Measurements from ENCODE around the gene PLCG2.
"Not testable (repeated sequence)": the region's sequence is repeated elsewhere in the genome, so short reads cannot be mapped to it uniquely, and the experiment has no call there.

PLCG2 gene

DNA sequence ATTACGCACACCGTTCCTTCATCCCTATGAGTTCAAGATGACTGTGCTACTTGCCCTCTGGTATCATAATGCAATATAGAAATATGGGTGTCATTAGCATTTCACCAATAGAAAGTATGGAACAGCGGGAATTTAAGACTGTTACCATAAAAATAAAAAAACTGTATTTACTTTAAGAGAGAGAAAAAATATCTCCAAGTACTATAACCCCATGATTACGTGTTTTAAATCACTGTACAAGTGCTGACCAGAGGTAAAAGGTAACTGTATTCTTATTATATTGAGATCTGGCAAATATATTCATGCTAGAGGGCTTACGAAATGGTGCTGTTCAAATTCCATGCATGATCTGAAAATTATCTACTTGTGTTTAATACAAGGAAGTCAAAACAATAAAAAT, 226.9 kb downstream of the PLCG2 start:
- Histone ChIP-seq H3K27me3 (ENCODE audit: insufficient read depth, low read length, poor library complexity) (no peaks in the 10 kb centered on the region), H3K9me3 (ENCODE audit: insufficient read depth, low read length, severe bottlenecking) (peaks cover 13% of the 10 kb centered on the region), H3K4me2 (ENCODE audit: insufficient read depth, low read length) (no peak overlapping the region), H3K36me3 (ENCODE audit: insufficient read depth, low read length) (no peaks in the 10 kb centered on the region), H2AFZ (ENCODE audit: low read depth, low read length) (no peak overlapping the region), H3K79me2 (ENCODE audit: insufficient read depth, low read length) (no peaks in the 10 kb centered on the region), H3K4me1 (ENCODE audit: insufficient read depth, low read length) (no peaks in the 10 kb centered on the region), H3K27ac (ENCODE audit: low read length) (no peak overlapping the region), H3K4me3 (ENCODE audit: low read depth in 1 of 2, low read length in 2 of 2) (no peak overlapping the region), H3K9ac (ENCODE audit: low read depth, low read length) (no peak overlapping the region), H4K20me1 (ENCODE audit: insufficient read depth, low read length) (no peaks in the 10 kb centered on the region)
- ATAC-seq (ENCODE audit: insufficient read depth, low read depth), result no peak
- no peak for DNase-seq
- no peak for TF ChIP-seq EZH2 (IDR thresholded peaks at IDR 0.05; ENCODE audit: borderline replicate concordance, low read depth, low read length, severe bottlenecking)
- TF ChIP-seq CTCF (IDR thresholded peaks at IDR 0.05; ENCODE audit: borderline replicate concordance, extremely low read depth, low read length, poor library complexity, severe bottlenecking), result no peak

DNA sequence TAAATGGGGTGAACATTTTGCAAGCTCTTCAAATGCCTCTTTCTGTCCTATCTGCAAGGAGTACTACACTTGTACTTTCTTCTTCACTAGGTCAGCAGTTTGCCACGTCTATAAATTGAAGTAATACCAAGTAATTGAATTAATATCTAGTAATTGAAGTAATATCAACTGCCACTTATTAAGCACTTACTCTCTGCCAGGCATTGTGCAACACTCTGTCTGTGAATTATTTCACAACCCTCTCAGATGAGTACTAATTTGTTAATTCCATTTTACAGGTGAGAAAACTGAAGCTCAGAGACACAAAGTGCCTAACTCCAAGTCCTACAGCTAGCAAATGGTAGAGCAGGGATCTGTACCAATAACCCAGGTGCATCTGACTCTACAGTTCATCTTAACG, 228.1 kb downstream of the PLCG2 start:
- H3K4me3 ChIP-seq (ENCODE audit: low read depth in 1 of 2, low read length in 2 of 2), result no peak overlapping the region
- H3K79me2 ChIP-seq (ENCODE audit: insufficient read depth, low read length), result no peaks in the 10 kb centered on the region
- DNase-seq (no peak), ATAC-seq (ENCODE audit: insufficient read depth, low read depth) (no peak)
- no peak overlapping the region for H2AFZ ChIP-seq (ENCODE audit: low read depth, low read length)
- H3K4me2 ChIP-seq (ENCODE audit: insufficient read depth, low read length), result no peak overlapping the region
- no peaks in the 10 kb centered on the region for H3K27me3 ChIP-seq (ENCODE audit: insufficient read depth, low read length, poor library complexity)
- H3K9me3 ChIP-seq (ENCODE audit: insufficient read depth, low read length, severe bottlenecking), result peaks cover 13% of the 10 kb centered on the region
- TF ChIP-seq EZH2 (IDR thresholded peaks at IDR 0.05; ENCODE audit: borderline replicate concordance, low read depth, low read length, severe bottlenecking) (no peak), CTCF (IDR thresholded peaks at IDR 0.05; ENCODE audit: borderline replicate concordance, extremely low read depth, low read length, poor library complexity, severe bottlenecking) (no peak)
- H3K36me3 ChIP-seq (ENCODE audit: insufficient read depth, low read length), result no peaks in the 10 kb centered on the region
- no peak overlapping the region for H3K27ac ChIP-seq (ENCODE audit: low read length)
- no peaks in the 10 kb centered on the region for H3K4me1 ChIP-seq (ENCODE audit: insufficient read depth, low read length)
- H4K20me1 ChIP-seq (ENCODE audit: insufficient read depth, low read length), result no peaks in the 10 kb centered on the region
- H3K9ac ChIP-seq (ENCODE audit: low read depth, low read length), result no peak overlapping the region

DNA sequence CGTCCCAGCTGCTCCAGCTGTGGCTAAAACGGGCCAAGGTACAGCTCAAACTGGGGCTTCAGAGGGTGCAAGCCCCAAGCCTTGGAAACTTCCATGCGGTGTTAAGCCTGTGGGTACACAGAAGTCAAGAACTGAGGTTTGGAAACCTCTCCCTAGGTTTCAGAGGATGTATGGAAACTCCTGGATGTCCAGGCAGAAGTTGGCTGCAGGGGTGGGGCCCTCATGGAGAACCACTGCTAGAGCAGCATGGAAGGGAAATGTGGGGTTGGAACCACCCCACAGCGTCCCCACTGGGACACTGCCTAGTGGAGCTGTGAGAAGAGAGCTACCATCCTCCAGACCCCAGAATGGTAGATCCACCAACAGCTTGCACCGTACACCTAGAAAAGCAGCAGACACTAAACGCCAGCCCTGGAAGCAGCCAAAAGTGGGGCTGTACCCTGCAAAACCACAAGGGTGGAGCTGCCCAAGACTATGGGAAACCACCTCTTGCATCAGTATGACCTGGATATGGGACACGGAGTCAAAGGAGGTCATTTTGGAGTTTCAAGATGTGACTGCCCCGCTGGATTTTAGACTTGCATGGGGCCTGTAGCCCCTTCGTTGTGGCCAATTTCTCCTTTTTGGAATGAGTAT, 230.0 kb downstream of the PLCG2 start:
- Histone ChIP-seq H2AFZ (ENCODE audit: low read depth, low read length) (no peak overlapping the region), H3K79me2 (ENCODE audit: insufficient read depth, low read length) (no peaks in the 10 kb centered on the region), H3K36me3 (ENCODE audit: insufficient read depth, low read length) (no peaks in the 10 kb centered on the region), H3K27ac (ENCODE audit: low read length) (no peak overlapping the region), H3K4me2 (ENCODE audit: insufficient read depth, low read length) (no peak overlapping the region), H3K9ac (ENCODE audit: low read depth, low read length) (no peak overlapping the region), H3K9me3 (ENCODE audit: insufficient read depth, low read length, severe bottlenecking) (peaks cover 15% of the 10 kb centered on the region), H3K4me1 (ENCODE audit: insufficient read depth, low read length) (no peaks in the 10 kb centered on the region), H3K27me3 (ENCODE audit: insufficient read depth, low read length, poor library complexity) (no peaks in the 10 kb centered on the region), H3K4me3 (ENCODE audit: low read depth in 1 of 2, low read length in 2 of 2) (no peak overlapping the region), H4K20me1 (ENCODE audit: insufficient read depth, low read length) (no peaks in the 10 kb centered on the region)
- DNase-seq (no peak), ATAC-seq (ENCODE audit: insufficient read depth, low read depth) (no peak)
- no peak for TF ChIP-seq EZH2 (IDR thresholded peaks at IDR 0.05; ENCODE audit: borderline replicate concordance, low read depth, low read length, severe bottlenecking)
- no peak for TF ChIP-seq CTCF (IDR thresholded peaks at IDR 0.05; ENCODE audit: borderline replicate concordance, extremely low read depth, low read length, poor library complexity, severe bottlenecking)

- H3K4me2 ChIP-seq (ENCODE audit: insufficient read depth, low read length); H4K20me1 ChIP-seq (ENCODE audit: insufficient read depth, low read length); H2AFZ ChIP-seq (ENCODE audit: low read depth, low read length); H3K27me3 ChIP-seq (ENCODE audit: insufficient read depth, low read length, poor library complexity); H3K79me2 ChIP-seq (ENCODE audit: insufficient read depth, low read length); H3K27ac ChIP-seq (ENCODE audit: low read length); DNase-seq; H3K36me3 ChIP-seq (ENCODE audit: insufficient read depth, low read length); H3K4me3 ChIP-seq (ENCODE audit: low read depth in 1 of 2, low read length in 2 of 2); ATAC-seq (ENCODE audit: insufficient read depth, low read depth); H3K9ac ChIP-seq (ENCODE audit: low read depth, low read length); H3K4me1 ChIP-seq (ENCODE audit: insufficient read depth, low read length): not testable (repeated sequence)
- peaks cover 15% of the 10 kb centered on the region for H3K9me3 ChIP-seq (ENCODE audit: insufficient read depth, low read length, severe bottlenecking)
Observed at GRCh38 chr16:82009789-82010188, 230.7 kb downstream of the PLCG2 start.

Measured in DND-41 (cell line).